K562 (cell line): ENCODE measurements around the gene ZRANB3. TPM values are rescaled to one million over a fixed set of nuclear protein-coding genes. Genes with fewer than 3 reads are reported as not detected.

ENCODE experiments used
- BRF1 ChIP-seq: IDR thresholded peaks from 3 replicates; pipeline ENCODE4 v1.6.1; 2011; ENCODE audit warnings: borderline replicate concordance, mild to moderate bottlenecking; ENCODE audit not compliant: insufficient read length; ENCODE audit errors: extremely low read depth
- CBFA2T2 ChIP-seq: fragments of 450-650 bp; conservative IDR thresholded peaks from 2 replicates; pipeline ENCODE4 v1.6.1; 2017; ENCODE audit warnings: mild to moderate bottlenecking
- FOXA1 ChIP-seq: fragments of 450-650 bp; IDR thresholded peaks from 2 replicates; pipeline ENCODE4 v1.6.1; 2016; ENCODE audit warnings: mild to moderate bottlenecking, borderline replicate concordance
- LEF1 ChIP-seq: fragments of 450-650 bp; IDR thresholded peaks from 2 replicates; pipeline ENCODE4 v1.6.1; 2016; ENCODE audit warnings: mild to moderate bottlenecking
- MTA3 ChIP-seq: fragments of 450-650 bp; formaldehyde crosslinking; IDR thresholded peaks from 2 replicates; pipeline ENCODE4 v1.6.1; 2017; ENCODE audit warnings: mild to moderate bottlenecking, borderline replicate concordance
- SRF ChIP-seq, 2 experiments: fragments of 250-450, 450-650 bp in 1 of 2; sonication (Bioruptor Pico) in 1 of 2; sonication (generic) in 1 of 2; formaldehyde crosslinking; IDR thresholded peaks; 2 replicates each; pipeline versions ENCODE4 v1.5.0 to v1.5.1; 2020 to 2022; ENCODE audit warnings: mild to moderate bottlenecking in 1 of 2, missing genetic modification reagents in 1 of 2
- ZNF165 ChIP-seq: fragments of 250-450 bp; sonication (Bioruptor Pico); IDR thresholded peaks from 2 replicates; pipeline ENCODE4 v1.4.0; 2020; ENCODE audit warnings: borderline replicate concordance
- ZNF75A ChIP-seq: fragments of 450-650 bp; formaldehyde crosslinking; IDR thresholded peaks from 2 replicates; pipeline ENCODE4 v1.4.0; 2020; ENCODE audit warnings: mild to moderate bottlenecking
- polyA plus RNA-seq, 8 experiments: library from polyadenylated mRNA; depleted of rRNA in 4 of 8; stranded (reverse) in 5 of 8; unstranded in 3 of 8; fragments of >200 nt; fragmentation: Nextera tagmentation in 2 of 8; fragmentation: Illumina TruSeq in 1 of 8; extraction: Ambion mirVana in 2 of 8; extraction: Trizol in 1 of 8; gene quantifications; 2 replicates each; pipeline versions ENCODE4 v1.2.1 to v1.2.3, GENCODE V29; 2011 to 2014; ENCODE audit warnings: inconsistent platforms in 1 of 8, missing spikeins in 1 of 8
- total RNA-seq, 7 experiments: library from RNA; depleted of rRNA in 6 of 7; stranded (reverse); fragments of >200 nt in 6 of 7; fragmentation: Illumina TruSeq in 2 of 7; extraction: Trizol in 2 of 7; gene quantifications; 2 replicates each; pipeline versions ENCODE4 v1.2.1 to v1.2.3, GENCODE V29; 2011 to 2021; ENCODE audit warnings: low replicate concordance in 1 of 7
- TF ChIP-seq, protein P1 (sequence below): fragments of 250-450 bp; sonication (Bioruptor Pico); IDR thresholded peaks from 2 replicates; pipeline ENCODE4 v1.4.0; 2020; ENCODE audit warnings: mild to moderate bottlenecking, moderate library complexity
- TF ChIP-seq, protein P2 (sequence below), 2 experiments: fragments of 150-350 bp in 1 of 2; IDR thresholded peaks; 2 replicates each; pipeline ENCODE4 v1.6.1; 2012 to 2016; ENCODE audit warnings: low read depth in 2 of 2, low read length in 2 of 2, mild to moderate bottlenecking in 1 of 2, moderate library complexity in 1 of 2
- TF ChIP-seq, protein P3 (sequence below), 2 experiments: IDR thresholded peaks in 1 of 2; conservative IDR thresholded peaks in 1 of 2; 2 replicates each; pipeline ENCODE4 v1.6.1; 2016; ENCODE audit warnings: low read depth in 2 of 2, mild to moderate bottlenecking in 1 of 2, missing compliant biosample characterization in 1 of 2, missing genetic modification characterization in 1 of 2, moderate library complexity in 1 of 2

Gene ZRANB3
- total and polyA plus RNA-seq, 9 of the 15 experiments (the other 6 are each of a cell fraction or from before 2014, with no cell fraction given) = 8.6 to 21.3 (median 14.7) TPM

DNA sequence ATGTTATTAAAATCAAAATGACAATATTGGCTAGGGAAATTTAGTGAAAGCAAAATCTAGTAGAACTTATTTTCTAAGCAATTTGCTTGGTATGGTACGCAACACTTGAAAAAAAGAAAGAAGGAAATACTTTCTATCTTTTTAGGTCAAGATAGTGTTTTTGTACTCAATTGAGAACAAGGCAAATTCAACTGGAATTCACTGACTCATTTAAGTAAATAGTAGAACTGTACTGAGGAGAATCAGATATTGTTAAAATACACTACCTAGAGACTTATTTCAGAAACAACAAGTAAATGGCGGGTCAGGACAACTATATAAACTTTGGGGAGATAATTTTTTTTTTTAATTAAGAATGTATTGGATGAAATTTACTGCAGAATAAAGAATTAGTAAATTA is 18.9 kb downstream of the ZRANB3 start (continued):
- TF ChIP-seq, protein P1, sequence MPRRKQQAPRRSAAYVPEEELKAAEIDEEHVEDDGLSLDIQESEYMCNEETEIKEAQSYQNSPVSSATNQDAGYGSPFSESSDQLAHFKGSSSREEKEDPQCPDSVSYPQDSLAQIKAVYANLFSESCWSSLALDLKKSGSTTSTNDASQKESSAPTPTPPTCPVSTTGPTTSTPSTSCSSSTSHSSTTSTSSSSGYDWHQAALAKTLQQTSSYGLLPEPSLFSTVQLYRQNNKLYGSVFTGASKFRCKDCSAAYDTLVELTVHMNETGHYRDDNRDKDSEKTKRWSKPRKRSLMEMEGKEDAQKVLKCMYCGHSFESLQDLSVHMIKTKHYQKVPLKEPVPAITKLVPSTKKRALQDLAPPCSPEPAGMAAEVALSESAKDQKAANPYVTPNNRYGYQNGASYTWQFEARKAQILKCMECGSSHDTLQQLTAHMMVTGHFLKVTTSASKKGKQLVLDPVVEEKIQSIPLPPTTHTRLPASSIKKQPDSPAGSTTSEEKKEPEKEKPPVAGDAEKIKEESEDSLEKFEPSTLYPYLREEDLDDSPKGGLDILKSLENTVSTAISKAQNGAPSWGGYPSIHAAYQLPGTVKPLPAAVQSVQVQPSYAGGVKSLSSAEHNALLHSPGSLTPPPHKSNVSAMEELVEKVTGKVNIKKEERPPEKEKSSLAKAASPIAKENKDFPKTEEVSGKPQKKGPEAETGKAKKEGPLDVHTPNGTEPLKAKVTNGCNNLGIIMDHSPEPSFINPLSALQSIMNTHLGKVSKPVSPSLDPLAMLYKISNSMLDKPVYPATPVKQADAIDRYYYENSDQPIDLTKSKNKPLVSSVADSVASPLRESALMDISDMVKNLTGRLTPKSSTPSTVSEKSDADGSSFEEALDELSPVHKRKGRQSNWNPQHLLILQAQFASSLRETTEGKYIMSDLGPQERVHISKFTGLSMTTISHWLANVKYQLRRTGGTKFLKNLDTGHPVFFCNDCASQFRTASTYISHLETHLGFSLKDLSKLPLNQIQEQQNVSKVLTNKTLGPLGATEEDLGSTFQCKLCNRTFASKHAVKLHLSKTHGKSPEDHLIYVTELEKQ (CRISPR knock-in tag) = no peak
- no peak for TF ChIP-seq MTA3
- TF ChIP-seq FOXA1 = no peak
- no peak for TF ChIP-seq ZNF75A (CRISPR knock-in tag)
- TF ChIP-seq ZNF165 (CRISPR knock-in tag) = no peak
- no peak for TF ChIP-seq LEF1
- no peak for TF ChIP-seq BRF1
- TF ChIP-seq, protein P2, sequence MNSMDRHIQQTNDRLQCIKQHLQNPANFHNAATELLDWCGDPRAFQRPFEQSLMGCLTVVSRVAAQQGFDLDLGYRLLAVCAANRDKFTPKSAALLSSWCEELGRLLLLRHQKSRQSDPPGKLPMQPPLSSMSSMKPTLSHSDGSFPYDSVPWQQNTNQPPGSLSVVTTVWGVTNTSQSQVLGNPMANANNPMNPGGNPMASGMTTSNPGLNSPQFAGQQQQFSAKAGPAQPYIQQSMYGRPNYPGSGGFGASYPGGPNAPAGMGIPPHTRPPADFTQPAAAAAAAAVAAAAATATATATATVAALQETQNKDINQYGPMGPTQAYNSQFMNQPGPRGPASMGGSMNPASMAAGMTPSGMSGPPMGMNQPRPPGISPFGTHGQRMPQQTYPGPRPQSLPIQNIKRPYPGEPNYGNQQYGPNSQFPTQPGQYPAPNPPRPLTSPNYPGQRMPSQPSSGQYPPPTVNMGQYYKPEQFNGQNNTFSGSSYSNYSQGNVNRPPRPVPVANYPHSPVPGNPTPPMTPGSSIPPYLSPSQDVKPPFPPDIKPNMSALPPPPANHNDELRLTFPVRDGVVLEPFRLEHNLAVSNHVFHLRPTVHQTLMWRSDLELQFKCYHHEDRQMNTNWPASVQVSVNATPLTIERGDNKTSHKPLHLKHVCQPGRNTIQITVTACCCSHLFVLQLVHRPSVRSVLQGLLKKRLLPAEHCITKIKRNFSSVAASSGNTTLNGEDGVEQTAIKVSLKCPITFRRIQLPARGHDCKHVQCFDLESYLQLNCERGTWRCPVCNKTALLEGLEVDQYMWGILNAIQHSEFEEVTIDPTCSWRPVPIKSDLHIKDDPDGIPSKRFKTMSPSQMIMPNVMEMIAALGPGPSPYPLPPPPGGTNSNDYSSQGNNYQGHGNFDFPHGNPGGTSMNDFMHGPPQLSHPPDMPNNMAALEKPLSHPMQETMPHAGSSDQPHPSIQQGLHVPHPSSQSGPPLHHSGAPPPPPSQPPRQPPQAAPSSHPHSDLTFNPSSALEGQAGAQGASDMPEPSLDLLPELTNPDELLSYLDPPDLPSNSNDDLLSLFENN (IDR thresholded peaks at IDR 0.05; ENCODE audit: low read depth in 2 of 2, low read length in 2 of 2) = no peak
- TF ChIP-seq CBFA2T2 = no peak
- TF ChIP-seq, protein P3, sequence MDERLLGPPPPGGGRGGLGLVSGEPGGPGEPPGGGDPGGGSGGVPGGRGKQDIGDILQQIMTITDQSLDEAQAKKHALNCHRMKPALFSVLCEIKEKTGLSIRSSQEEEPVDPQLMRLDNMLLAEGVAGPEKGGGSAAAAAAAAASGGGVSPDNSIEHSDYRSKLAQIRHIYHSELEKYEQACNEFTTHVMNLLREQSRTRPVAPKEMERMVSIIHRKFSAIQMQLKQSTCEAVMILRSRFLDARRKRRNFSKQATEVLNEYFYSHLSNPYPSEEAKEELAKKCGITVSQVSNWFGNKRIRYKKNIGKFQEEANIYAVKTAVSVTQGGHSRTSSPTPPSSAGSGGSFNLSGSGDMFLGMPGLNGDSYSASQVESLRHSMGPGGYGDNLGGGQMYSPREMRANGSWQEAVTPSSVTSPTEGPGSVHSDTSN (CRISPR knock-in tag; IDR thresholded peaks at IDR 0.05; ENCODE audit: low read depth) = no peak
- TF ChIP-seq, protein P3 (tag; conservative IDR thresholded peaks at IDR 0.05; ENCODE audit: low read depth) = no peak
- no peak for TF ChIP-seq SRF (CRISPR knock-in tag; IDR thresholded peaks at IDR 0.05)
